HepG2 (cell line): ENCODE results near the gene BLID. TPM values are rescaled to one million over a fixed set of nuclear protein-coding genes. Genes with fewer than 3 reads are reported as not detected.
A peak's percentile ranks its signal among the peaks of the same experiment; 100 is the strongest.

Experiments
- ATAC-seq: fragments of 200-7000 bp; cut with Tn5 transposase; 3 replicates; pipeline ENCODE4 v1.9.1; 2020; ENCODE audit warnings: mild to moderate bottlenecking, moderate library complexity
- BruUV-seq: library from RNA; stranded (reverse); fragments of 400-500 nt; replicated peaks from 2 replicates; lab custom pipeline; 2021; lab: Mats Ljungman, UMichigan
- CTCF ChIA-PET: fragments of 300-600 bp; formaldehyde crosslinking; extraction: SDS; loops from one replicate; lab custom pipeline; 2021; ENCODE audit warnings: low total read pairs, inconsistent platforms, low intra/inter-chr PET ratio; lab: Yijun Ruan, JAX
- POLR2A ChIA-PET: fragments of 350-600 bp; sonication (Branson Sonifier 250); formaldehyde crosslinking; loops from one replicate; lab custom pipeline; 2020; ENCODE audit warnings: antibody characterized with exemption, inconsistent platforms; lab: Yijun Ruan, JAX
- DNase-seq: peaks from one replicate; pipeline ENCODE4 v3.0.0-alpha.2; 2015; ENCODE audit warnings: low spot score
- FAIRE-seq: peaks from 3 replicates; lab custom pipeline; 2011; peaks lifted over from hg19 to GRCh38; lab: Jason Lieb, UNC
- H2AFZ ChIP-seq: one replicate; pipeline ENCODE4 v1.6.1; 2011; ENCODE audit warnings: low read length, inconsistent platforms
- H3K27ac ChIP-seq: fragments of 300-600 bp; 3 replicates; pipeline ENCODE4 v1.8.0; 2011; ENCODE audit warnings: mixed run types, mild to moderate bottlenecking, mixed read lengths, low read length, inconsistent platforms; ENCODE audit not compliant: insufficient read depth; ENCODE audit errors: extremely low read length
- H3K27me3 ChIP-seq, 2 experiments: fragments of 200-600 bp in 1 of 2; 2 replicates in 1 of 2; 3 replicates in 1 of 2; pipeline versions ENCODE4 v1.6.0 to v1.8.0; 2011; ENCODE audit warnings: low read length in 2 of 2, mild to moderate bottlenecking in 2 of 2, moderate library complexity in 2 of 2, inconsistent platforms in 1 of 2; ENCODE audit not compliant: insufficient read depth in 2 of 2, control insufficient read depth in 1 of 2
- H3K36me3 ChIP-seq, 2 experiments: fragments of 200-600 bp in 1 of 2; replicated peaks in 1 of 2; 2 replicates in 1 of 2; 3 replicates in 1 of 2; pipeline versions ENCODE4 v1.5.1 to v1.8.0; 2011; ENCODE audit warnings: low read length in 2 of 2, inconsistent platforms in 1 of 2; ENCODE audit not compliant: insufficient read depth in 2 of 2, control insufficient read depth in 1 of 2
- H3K4me1 ChIP-seq: 2 replicates; pipeline ENCODE4 v1.5.1; 2012; ENCODE audit warnings: low read length, inconsistent platforms; ENCODE audit not compliant: insufficient read depth
- H3K4me2 ChIP-seq: 2 replicates; pipeline ENCODE4 v1.6.0; 2011; ENCODE audit warnings: low read depth, low read length, inconsistent platforms
- H3K4me3 ChIP-seq, 3 experiments: fragments of 200-600 bp in 1 of 3; sonication (generic), shearing (Covaris generic) in 1 of 3; replicated peaks in 1 of 3; 2 replicates each; pipeline ENCODE4 v1.5.1; 2011 to 2016; ENCODE audit warnings: low read length in 3 of 3, inconsistent platforms in 2 of 3, low read depth in 2 of 3, mild to moderate bottlenecking in 2 of 3, control low read depth in 1 of 3, mixed read lengths in 1 of 3; ENCODE audit not compliant: insufficient read depth in 1 of 3
- H3K79me2 ChIP-seq: one replicate; pipeline ENCODE4 v1.6.1; 2011; ENCODE audit warnings: low read length, inconsistent platforms; ENCODE audit not compliant: insufficient read depth
- H3K9ac ChIP-seq: 2 replicates; pipeline ENCODE4 v1.6.0; 2011; ENCODE audit warnings: mild to moderate bottlenecking, low read depth, low read length, inconsistent platforms; ENCODE audit not compliant: insufficient read depth
- H3K9me3 ChIP-seq: 2 replicates; pipeline ENCODE4 v1.5.1; 2012; ENCODE audit warnings: mild to moderate bottlenecking, low read length
- H4K20me1 ChIP-seq: 2 replicates; pipeline ENCODE4 v1.6.0; 2011; ENCODE audit warnings: inconsistent platforms, mild to moderate bottlenecking, low read length, moderate library complexity; ENCODE audit not compliant: insufficient read depth
- AHDC1 ChIP-seq: sonication (generic); formaldehyde crosslinking; IDR thresholded peaks from 2 replicates; pipeline ENCODE4 v1.5.1; 2020; ENCODE audit warnings: mild to moderate bottlenecking, missing genetic modification reagents, borderline replicate concordance
- ATF1 ChIP-seq: IDR thresholded peaks from 2 replicates; pipeline ENCODE4 v1.6.1; 2016; ENCODE audit warnings: mild to moderate bottlenecking, control low read depth
- CTCF ChIP-seq: sonication (generic); formaldehyde crosslinking; IDR thresholded peaks from 2 replicates; pipeline ENCODE4 v1.5.0; 2020; ENCODE audit warnings: mild to moderate bottlenecking, missing genetic modification reagents, moderate library complexity
- DPF2 ChIP-seq: sonication (generic); formaldehyde crosslinking; IDR thresholded peaks from 2 replicates; pipeline ENCODE4 v1.4.0; 2020; ENCODE audit warnings: mild to moderate bottlenecking, low read depth, missing genetic modification reagents, borderline replicate concordance
- GLI4 ChIP-seq: sonication (generic); formaldehyde crosslinking; IDR thresholded peaks from 2 replicates; pipeline ENCODE4 v1.5.1; 2020; ENCODE audit warnings: missing genetic modification reagents, mild to moderate bottlenecking, moderate library complexity, borderline replicate concordance
- LRRFIP1 ChIP-seq: sonication (generic); formaldehyde crosslinking; conservative IDR thresholded peaks from 2 replicates; pipeline ENCODE4 v1.4.0; 2020; ENCODE audit warnings: missing genetic modification reagents
- MTERF4 ChIP-seq: sonication (generic); formaldehyde crosslinking; IDR thresholded peaks from 2 replicates; pipeline ENCODE4 v1.8.0; 2023; ENCODE audit warnings: mild to moderate bottlenecking, missing genetic modification reagents
- NAIF1 ChIP-seq: sonication (generic); formaldehyde crosslinking; IDR thresholded peaks from 2 replicates; pipeline ENCODE4 v1.5.0; 2020; ENCODE audit warnings: mild to moderate bottlenecking, missing genetic modification reagents, borderline replicate concordance
- NCOA1 ChIP-seq: sonication (generic); formaldehyde crosslinking; IDR thresholded peaks from 2 replicates; pipeline ENCODE4 v1.9.0; 2021; ENCODE audit warnings: missing genetic modification reagents
- NFIC ChIP-seq: IDR thresholded peaks from 2 replicates; pipeline ENCODE4 v1.6.1; 2012; ENCODE audit warnings: mild to moderate bottlenecking, low read length, inconsistent platforms
- RAD51 ChIP-seq: fragments of 450-650 bp; IDR thresholded peaks from 2 replicates; pipeline ENCODE4 v1.6.1; 2016; ENCODE audit warnings: borderline replicate concordance
- SATB2 ChIP-seq: sonication (generic); formaldehyde crosslinking; IDR thresholded peaks from 2 replicates; pipeline ENCODE4 v1.5.0; 2020; ENCODE audit warnings: missing genetic modification reagents
- ZNF781 ChIP-seq: sonication (generic); formaldehyde crosslinking; IDR thresholded peaks from 2 replicates; pipeline ENCODE4 v1.5.1; 2020; ENCODE audit warnings: borderline replicate concordance, mild to moderate bottlenecking, missing genetic modification reagents; ENCODE audit errors: not compliant biosample characterization
- WGBS: methylation state at CpG from one replicate; pipeline ENCODE4 v1.1.6; 2017; ENCODE audit warnings: low lambda C conversion rate; 5-methylcytosine and 5-hydroxymethylcytosine counted together
- in situ Hi-C: cut with HindIII; loops from 2 replicates; pipeline ENCODE4 v1.10.0; 2017; ENCODE audit warnings: low pct_unique_long_range_greater_than_20kb; ENCODE audit not compliant: extremely low pct_ligation_motif_present
- intact Hi-C: fragments of 100-400 bp; cut with micrococcal nuclease; formaldehyde crosslinking; loops from one replicate; pipeline ENCODE4 v1.10.0; 2022; ENCODE audit not compliant: unreplicated experiment
- polyA plus RNA-seq, 8 experiments: library from polyadenylated mRNA; depleted of rRNA in 3 of 8; stranded (reverse) in 7 of 8; unstranded in 1 of 8; fragments of >200 nt; fragmentation: Illumina TruSeq in 4 of 8; extraction: Trizol in 4 of 8; gene quantifications; 2 replicates each; pipeline versions ENCODE4 v1.2.1 to v1.2.3, GENCODE V29; 2011 to 2016; ENCODE audit warnings: low read depth in 4 of 8, missing spikeins in 1 of 8, mixed read lengths in 1 of 8; ENCODE audit not compliant: insufficient read depth in 1 of 8
- total RNA-seq, 5 experiments: library from RNA; depleted of rRNA; stranded (reverse); fragments of >200 nt; fragmentation: Illumina TruSeq; extraction: Trizol; gene quantifications; 2 replicates each; pipeline ENCODE4 v1.2.3, GENCODE V29; 2016; ENCODE audit warnings: low read depth in 1 of 5

The BLID gene
- total and polyA plus RNA-seq, 2 of the 13 experiments (the other 11 are each of a cell fraction or from before 2014, with no cell fraction given), result not detected

GRCh38 chr11:122101625-122102291 is 14.3 kb downstream of the BLID start:
- no peak overlapping the region for H3K27ac ChIP-seq
- H2AFZ ChIP-seq, result no peak overlapping the region
- no peak overlapping the region for H3K4me2 ChIP-seq
- CTCF ChIA-PET, result interaction anchor here (1.6 kb wide), 1 partner anchor 446 kb away, joined by 9 read pairs; no protein-coding TSS in a partner anchor
- POLR2A ChIA-PET, result no interaction called here
- no peaks in the 10 kb centered on the region for H3K27me3 ChIP-seq
- H3K36me3 ChIP-seq, result no peaks in the 10 kb centered on the region
- ATAC-seq (peak; percentile 76), FAIRE-seq (no peak), DNase-seq (peak; percentile 20)
- H3K79me2 ChIP-seq, result no peaks in the 10 kb centered on the region
- intact Hi-C loops (loop anchor here (1.0 to 10.0 kb wide), 3 partner anchors 227 to 445 kb away; no protein-coding TSS in a partner anchor), in situ Hi-C loops (no loop called here)
- no peak overlapping the region for H3K9ac ChIP-seq
- WGBS, result 42% methylated on average over 13 of the region's 13 CpGs
- H3K4me3 ChIP-seq, result no peak overlapping the region
- no peaks in the 10 kb centered on the region for H3K9me3 ChIP-seq
- no peaks in the 10 kb centered on the region for H3K4me1 ChIP-seq
- BruUV-seq, result no TSS peak
- H4K20me1 ChIP-seq, result no peaks in the 10 kb centered on the region
- TF ChIP-seq NCOA1 (CRISPR knock-in tag), result no peak
- TF ChIP-seq MTERF4 (CRISPR knock-in tag), result no peak
- no peak for TF ChIP-seq GLI4 (CRISPR knock-in tag)
- TF ChIP-seq DPF2 (CRISPR knock-in tag), result no peak
- TF ChIP-seq RAD51, result no peak
- no peak for TF ChIP-seq NFIC
- no peak for TF ChIP-seq ATF1
- TF ChIP-seq ZNF781 (CRISPR knock-in tag), result no peak
- no peak for TF ChIP-seq NAIF1 (CRISPR knock-in tag)
- TF ChIP-seq AHDC1, result no peak
- peak; percentile 60 for TF ChIP-seq CTCF (CRISPR knock-in tag)
- no peak for TF ChIP-seq SATB2
- no peak for TF ChIP-seq LRRFIP1 (CRISPR knock-in tag)
